RKO (cell line): ENCODE results near the gene FBXL14.

Experiments used
- DNase-seq: peaks from one replicate; pipeline ENCODE4 v3.0.0-alpha.2; 2016; ENCODE audit warnings: low spot score

FBXL14 gene

DNA sequence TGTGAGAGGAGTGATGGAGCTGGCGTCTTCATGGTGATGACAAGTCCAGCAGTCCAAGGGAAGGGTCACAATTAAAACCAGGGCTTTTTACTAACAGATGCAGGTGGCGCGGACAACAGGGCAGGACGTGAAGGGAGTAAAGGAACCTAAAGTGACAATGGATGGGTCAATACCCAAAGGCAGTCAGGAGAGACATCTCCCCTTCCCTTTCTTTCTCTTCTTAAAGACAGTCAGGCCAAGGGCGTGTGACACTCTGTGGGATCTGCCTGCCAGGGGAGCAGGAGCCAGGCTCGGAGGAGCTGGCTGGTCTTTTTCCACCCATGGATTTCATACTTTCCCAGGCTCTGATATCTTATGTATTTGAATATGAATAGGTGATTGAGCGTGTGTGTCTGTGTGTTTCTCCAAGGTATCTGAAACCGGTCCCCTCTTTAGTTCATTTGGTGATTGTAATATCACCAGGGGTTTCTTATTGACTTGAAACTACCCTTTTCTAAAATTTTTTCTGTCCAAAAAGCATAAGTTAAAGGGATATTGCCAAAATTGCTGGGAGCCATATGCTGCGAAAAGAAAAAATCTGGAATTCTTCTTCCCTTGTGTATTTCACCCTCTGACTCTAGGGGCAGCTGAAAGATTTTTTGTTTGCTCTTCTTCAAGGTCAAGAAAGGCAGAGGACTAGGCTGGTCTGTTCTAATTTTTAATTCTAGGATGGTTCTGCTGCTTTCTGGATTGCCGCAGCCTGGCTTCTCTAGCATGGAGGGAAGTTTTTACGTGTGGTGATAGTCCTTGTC, 61.8 kb downstream of the FBXL14 start:
- DNase-seq = no peak

DNA sequence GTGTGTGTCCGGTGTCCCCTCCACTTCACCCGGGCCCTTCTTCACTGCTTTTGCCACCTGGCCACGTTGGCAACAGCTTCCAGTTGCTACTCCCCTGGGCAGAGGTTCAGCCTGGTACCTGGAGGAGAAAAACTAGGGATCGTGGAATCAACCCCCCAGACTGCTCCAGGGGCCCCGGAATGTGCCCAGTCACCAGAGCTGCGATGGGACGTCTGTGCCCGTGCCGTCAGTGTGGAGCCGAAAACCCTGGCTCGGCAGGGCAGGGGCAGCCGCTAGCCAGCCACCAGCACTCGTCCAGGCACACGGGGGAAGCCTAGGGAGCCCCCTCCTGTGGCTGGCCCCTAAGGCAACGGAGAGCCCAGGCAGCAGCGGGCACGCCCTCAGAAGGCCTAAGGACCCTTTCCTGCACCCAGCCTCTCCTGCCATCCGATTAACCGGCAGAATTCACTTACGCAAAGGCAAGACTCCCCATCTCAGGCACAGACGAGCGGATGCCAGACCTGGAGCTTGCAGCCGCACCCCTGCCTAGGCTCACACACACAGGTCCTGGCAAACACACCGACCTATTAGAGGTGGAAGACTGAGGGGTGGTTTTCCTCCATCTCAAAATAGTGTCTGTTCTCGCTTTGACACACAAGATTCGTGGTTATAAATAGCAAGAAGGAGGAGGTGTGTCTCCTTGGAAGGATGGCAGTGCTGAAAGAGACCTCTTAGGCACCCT, 62.6 kb downstream of the FBXL14 start:
- no peak for DNase-seq

DNA sequence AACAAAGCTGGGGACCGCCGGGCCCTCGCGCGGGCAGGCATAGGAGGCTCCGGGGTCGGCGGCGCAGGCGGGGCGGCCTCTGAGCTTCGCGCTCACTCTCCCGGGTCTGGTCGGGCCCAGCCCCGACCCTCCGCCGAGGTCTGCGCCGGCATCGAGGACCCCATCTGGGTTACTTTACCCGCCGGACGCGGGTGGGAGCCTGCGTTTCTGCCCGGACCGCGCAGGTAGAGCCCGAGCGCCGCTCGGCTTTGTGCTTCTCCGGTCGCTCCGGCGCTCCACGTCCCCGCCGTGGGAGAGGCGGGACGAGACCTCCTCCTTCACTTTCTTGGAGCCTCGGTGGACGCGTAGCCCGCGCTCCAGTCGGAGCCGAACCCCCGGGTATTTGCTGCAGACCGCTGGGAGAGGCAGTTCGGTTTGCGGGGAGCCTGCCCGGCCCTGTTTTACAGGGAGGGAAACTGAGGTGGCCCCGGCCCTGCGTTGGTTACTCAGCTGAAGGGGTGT, 63.2 kb downstream of the FBXL14 start:
- no peak for DNase-seq

DNA sequence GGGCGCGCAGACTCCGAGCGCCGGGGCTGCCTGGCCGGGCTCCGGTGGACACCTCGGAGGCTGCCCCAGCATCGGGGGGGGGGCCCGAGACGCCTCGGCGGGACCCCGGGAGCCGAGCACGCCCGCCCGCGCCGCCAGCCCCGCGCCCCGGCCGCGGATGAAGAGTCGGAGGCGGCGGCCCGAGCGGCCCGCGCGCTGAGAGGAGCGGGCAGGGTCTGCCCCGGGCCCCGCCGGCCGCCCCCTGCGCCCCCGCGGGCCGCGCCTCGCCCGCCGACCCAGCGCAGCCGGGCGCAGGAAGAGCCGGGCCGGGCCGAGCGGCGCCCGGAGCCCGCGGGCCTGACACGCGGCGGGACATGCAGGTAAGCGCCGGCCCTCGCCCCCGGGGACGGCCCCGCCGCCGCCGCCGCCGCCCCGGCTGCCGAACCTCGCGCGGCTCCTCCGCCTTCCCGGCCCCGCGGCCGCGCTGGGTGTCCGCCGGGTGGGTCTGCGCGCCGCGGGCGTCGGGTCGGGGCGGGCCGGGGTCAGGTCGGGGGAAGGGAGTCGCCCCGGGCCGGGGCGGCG, 63.7 kb downstream of the FBXL14 start:
- no peak for DNase-seq

DNA sequence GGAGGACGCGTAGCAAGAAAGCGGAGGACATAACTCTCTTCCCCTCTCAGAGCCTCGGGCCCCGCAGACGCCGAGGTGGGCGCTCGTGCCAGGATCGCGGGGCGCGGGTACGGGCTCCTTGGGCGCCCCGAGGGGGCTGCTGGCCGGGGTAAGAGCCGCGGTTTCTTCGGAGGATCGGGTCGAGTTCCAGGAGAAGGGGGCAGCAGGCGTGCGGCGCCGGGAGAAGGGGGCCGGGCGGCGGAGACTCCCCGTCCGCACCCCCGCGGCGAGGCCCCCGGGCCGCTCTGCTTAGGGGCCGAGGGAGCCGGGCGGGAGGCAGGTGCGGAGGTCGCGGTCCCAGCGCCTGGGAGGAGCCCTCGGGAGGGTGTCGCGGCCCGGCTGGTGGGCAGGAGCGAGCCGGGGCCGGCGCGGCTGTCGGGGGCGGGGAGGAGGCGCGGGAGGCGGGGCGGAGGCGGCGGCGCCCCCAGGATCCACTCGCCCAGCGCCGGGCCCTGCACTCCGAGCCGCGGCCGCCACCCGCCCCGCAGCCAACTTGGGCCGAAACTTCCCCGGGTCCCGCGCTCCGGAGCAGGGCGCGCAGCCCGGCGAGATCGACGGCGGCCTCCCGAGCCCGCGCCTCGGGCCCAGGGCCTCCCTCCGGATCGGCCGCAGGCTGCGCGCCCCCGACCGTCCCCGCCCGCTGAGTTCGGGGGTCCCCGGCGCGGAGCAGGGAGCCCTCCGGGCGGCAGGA, 64.4 kb downstream of the FBXL14 start:
- no peak for DNase-seq

DNA sequence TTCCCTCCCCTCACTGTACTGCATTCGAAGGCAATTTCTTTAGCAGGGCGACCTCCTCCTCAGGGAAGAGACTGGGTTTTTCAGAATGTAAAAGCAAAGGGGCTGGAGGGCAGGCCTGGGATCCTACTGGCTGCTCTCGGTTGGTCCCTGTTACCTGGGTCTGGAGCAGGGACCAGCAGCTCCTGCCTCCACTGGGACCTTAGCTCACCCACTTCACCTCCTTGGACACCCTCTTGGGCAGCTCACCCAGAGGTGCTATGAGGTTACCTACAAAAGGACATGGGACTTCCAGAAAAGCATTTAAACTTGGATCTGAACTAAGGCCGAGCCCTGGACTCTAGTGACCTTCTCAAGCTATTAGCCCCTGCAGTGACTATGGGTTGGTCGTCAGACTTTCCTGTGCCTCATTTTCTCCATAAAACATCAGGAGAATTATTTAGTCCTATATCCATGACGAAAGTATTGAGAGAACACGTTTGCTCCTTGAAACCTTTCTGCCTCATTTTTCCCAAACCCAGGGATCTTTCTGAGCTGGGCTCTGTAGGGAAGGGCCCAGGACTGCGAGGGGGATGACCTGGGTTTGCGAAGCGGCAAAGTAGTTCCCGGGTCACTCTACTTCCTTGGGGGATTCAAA, 65.0 kb downstream of the FBXL14 start:
- DNase-seq = no peak

DNA sequence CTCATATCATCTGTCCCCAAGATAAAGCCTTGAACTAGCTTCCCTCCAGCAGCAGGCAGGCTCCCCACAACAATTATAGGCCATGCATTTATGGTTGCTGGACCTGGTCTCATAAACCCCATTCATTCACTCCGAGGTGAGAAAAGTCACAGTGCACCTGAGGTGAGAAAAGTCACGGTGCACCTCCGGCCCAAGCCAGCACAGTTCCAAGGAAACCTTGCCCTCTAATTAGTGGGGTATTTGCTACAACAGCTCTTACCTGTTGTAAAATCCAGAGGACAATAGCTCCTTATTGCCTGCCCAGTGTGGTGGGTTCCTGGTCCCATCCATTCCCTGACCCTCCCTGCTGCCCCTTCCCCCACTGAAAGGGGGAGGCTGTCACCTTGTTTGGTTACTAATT, 65.6 kb downstream of the FBXL14 start:
- DNase-seq = no peak

DNA sequence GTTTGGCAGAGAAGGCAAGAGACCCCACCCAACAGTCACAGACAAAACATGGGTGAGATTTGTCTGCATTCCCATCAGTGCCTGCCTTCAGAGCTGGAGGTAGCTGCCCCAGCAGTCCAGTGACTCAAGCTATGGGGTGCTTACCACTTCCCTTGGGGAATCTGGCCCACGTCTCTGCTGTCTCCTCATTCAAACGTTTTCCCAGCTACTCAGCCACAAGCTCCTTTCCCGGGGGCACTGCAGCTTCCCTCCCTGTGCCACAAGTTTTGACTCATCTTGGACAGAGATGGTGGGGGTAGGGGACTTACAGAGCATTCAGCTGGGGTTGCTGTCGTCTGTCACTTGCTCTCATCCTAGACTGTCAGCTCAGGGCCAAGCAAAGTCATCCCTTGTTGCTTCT, 66.6 kb downstream of the FBXL14 start:
- no peak for DNase-seq

DNA sequence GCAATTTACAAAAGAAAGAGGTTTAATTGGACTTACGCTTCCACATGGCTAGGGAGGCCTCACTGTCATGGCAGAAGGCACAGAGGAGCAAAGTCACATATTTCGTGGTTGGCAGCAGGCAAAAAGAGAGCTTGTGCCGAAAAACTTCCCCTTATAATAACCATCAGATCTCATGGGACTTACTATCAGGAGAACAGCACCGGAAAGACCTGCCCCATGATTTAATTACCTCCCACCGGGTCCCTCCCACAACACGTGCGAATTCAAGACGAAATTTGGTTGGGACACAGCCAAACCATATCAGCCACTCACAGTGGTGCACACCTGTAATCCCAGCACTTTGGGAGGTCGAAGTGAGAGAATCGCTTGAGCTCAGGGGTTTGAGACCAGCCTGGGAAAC, 68.5 kb downstream of the FBXL14 start:
- DNase-seq = no peak

DNA sequence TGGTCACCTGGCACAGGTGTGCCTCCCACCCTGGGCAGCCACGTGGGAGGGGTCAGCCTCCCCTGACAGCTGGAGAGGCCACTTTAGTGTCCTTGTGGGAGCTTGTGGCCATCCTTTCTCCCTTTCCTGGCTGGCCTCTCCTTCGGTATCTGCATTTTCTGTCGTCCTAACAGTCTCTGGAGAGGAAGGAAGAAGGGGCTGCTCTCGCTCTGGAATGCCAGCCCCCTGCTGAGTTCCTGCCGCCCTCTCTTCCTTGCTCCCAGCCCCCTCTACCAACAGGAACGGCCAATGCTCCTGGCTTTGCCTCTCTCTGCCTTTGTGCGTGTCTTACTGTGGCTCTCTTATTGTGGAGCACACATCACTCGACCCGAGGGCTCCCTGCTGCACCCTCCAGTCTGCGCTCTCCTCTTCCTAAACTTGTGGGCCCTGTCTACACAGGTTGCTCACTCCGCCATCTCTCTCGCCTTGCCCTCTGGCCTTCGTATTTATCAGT, 70.8 kb downstream of the FBXL14 start:
- no peak for DNase-seq

DNA sequence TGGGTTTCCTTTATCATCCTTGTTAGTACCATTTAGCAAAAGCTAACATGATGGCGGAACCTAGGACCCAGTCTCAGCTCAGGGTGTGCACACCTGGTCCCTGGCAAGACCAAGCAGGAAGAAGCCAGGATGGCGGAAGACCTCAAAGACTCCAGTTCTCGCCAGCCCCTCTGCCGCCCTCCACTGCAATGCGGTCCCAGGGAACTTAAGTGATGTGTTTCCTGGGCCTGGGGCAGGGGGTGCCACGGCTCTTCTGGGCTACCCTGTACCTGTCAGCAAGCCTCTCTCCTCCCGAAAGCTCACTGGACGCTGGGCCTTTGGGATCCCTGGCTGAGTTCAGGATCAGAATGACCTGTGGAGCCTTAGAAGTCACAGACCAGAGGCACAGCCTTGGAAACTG, 71.3 kb downstream of the FBXL14 start:
- no peak for DNase-seq

DNA sequence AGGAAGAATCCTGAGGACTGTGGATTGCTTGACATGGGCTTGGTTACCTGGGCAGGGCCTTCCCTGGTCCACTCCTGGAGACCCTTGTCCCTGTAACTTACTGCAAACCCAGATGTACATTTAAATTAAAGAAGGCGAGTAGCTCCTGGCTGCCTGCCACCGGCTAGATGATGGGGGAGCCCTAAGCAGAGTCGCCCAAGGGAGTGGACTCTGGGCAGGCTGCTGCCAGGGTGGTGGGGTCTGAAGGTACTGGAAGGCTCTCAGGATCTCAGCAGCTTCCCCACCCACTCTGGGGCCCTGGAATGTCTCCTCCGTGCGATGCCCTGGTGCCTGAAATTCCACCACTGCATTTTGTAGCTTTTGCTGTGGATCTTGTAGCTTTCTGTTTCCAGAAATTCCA, 74.7 kb downstream of the FBXL14 start:
- no peak for DNase-seq

DNA sequence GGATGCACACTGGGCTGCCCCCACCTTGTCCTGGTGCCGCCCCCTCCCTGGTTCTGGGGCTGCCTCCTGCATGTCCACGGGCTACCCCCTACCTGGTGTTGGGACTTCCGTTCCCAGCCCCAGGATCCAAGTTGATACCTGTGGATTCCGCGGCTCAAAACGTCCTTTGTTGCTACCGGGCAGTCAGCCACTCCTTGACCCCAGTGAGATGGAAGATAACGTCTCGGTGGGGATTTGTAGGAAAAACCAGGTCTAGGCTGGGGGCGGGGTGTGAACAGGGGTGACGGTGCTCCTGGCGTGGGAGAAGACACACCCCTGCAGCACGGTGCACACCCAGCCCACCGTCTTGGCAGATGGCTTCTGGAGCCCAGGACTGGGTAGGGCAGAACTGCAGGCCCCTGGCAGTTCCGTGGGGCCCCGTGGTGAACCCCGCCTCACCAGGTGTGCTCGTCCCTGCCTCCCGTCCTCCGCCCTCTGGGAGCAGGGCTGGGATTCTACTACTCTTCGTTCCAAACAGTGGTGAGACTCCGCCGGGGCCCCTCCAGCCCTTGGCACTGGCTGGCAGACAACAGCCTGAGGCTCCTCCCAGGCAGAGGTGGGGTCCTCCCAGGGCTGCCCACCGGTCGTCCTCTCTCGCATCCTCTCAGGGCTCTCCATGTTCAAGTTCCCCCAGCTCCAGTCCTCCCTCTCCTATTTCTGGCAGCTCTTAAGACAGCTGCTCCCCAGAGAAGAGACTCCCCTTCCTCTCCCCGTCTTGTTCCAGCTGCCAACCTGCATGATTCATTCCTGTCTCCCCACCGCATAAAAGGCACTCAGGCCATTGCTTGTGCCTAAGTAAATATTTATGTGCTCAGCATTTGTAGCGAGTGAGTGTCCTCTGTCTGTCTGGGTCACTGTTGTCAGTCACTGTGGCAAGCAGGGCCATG, 75.5 kb downstream of the FBXL14 start:
- DNase-seq = peak; percentile 32

DNA sequence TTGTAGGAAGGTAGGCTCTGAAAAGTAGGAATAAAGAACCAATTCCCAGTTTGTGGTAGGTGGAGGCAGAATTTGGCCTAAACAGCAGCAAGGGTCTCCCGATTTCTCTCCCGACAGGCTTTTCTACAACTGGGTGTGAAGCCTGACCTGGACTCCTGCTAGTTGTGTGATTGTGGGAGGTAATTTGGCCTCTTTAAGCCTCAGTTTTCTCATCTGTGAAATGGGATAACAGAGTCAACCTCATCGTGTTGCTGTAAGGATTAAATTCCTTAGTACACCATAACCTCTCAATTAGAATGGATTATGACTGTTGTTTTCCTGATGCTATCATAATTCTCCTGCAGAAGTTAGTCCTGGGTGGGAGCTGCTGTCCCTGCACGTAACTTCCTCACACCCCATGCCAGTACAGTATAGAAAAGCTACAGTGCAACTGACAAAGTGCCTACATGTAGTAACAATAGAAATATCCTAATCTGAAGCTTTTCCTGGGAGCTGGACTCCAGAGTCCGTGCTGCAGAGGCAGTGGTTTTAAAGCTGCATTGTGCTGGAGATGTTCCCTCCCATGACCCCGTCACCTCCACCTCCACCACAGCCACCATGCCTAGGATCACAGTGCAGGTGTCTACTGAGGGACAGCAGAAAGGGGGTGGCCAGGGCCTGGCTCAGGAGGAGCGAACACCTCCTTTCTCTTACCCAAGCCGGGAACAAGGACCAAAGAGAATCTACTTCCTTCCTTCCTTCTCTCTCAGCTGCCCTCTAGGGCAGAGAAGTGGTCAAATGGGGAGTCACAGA, 76.5 kb downstream of the FBXL14 start:
- no peak for DNase-seq

DNA sequence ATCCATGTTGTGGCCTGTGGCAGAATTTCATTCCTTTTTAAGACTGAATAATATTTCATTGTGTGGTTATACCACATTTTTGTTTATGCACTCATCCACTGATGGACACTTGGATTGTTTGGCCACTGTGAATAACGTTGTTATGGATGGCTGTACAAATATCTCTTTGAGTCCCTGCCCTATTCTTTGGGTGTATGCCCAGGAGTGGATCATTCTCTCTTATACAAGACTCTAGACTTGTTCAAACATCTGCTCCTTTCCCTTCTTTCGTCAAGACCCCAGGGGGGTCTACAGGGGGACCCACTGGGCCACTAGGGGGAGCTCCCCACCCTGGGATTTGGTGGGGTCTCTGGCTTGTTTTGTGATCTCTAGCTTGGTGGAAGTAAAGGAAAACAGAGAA, 77.4 kb downstream of the FBXL14 start:
- no peak for DNase-seq
